ENCODE data around the gene ANKH.
A peak's percentile ranks its signal among the peaks of the same experiment; 100 is the strongest.

ANKH gene

GRCh38 chr5:14901462-14902051 lies 30.0 kb upstream of the ANKH start:
- no peak overlapping the region for H3K4me3 ChIP-seq (ENCODE audit: low read length)
- no peak for DNase-seq (ENCODE audit: low read depth)
- no peak for TF ChIP-seq CTCF (IDR thresholded peaks at IDR 0.05; ENCODE audit: insufficient read depth, low read depth, low read length, missing control alignments)

- H3K4me3 ChIP-seq (ENCODE audit: low read length): no peak overlapping the region
- TF ChIP-seq CTCF (IDR thresholded peaks at IDR 0.05; ENCODE audit: insufficient read depth, low read depth, low read length, missing control alignments): no peak
- DNase-seq (ENCODE audit: low read depth): peak; percentile 17
Measured at GRCh38 chr5:14900693-14901461, 29.3 kb upstream of the ANKH start.

- H3K4me3 ChIP-seq (ENCODE audit: low read length): no peak overlapping the region
- DNase-seq (ENCODE audit: low read depth): no peak
- no peak for TF ChIP-seq CTCF (IDR thresholded peaks at IDR 0.05; ENCODE audit: insufficient read depth, low read depth, low read length, missing control alignments)
Measured at GRCh38 chr5:14896131-14896530, 24.6 kb upstream of the ANKH start.

- DNase-seq (ENCODE audit: low read depth): no peak
- H3K4me3 ChIP-seq (ENCODE audit: low read length): no peak overlapping the region
- TF ChIP-seq CTCF (IDR thresholded peaks at IDR 0.05; ENCODE audit: insufficient read depth, low read depth, low read length, missing control alignments): no peak
Measured at GRCh38 chr5:14895301-14895700, 23.7 kb upstream of the ANKH start.

GRCh38 chr5:14894748-14895147 lies 23.2 kb upstream of the ANKH start:
- TF ChIP-seq CTCF (IDR thresholded peaks at IDR 0.05; ENCODE audit: insufficient read depth, low read depth, low read length, missing control alignments): no peak
- no peak overlapping the region for H3K4me3 ChIP-seq (ENCODE audit: low read length)
- no peak for DNase-seq (ENCODE audit: low read depth)

- TF ChIP-seq CTCF (IDR thresholded peaks at IDR 0.05; ENCODE audit: insufficient read depth, low read depth, low read length, missing control alignments): no peak
- no peak for DNase-seq (ENCODE audit: low read depth)
- no peak overlapping the region for H3K4me3 ChIP-seq (ENCODE audit: low read length)
Measured at GRCh38 chr5:14893381-14893780, 21.8 kb upstream of the ANKH start.

- no peak for TF ChIP-seq CTCF (IDR thresholded peaks at IDR 0.05; ENCODE audit: insufficient read depth, low read depth, low read length, missing control alignments)
- DNase-seq (ENCODE audit: low read depth): no peak
Measured at GRCh38 chr5:14890846-14891245, 19.3 kb upstream of the ANKH start.

More at GRCh38 chr5:14890846-14891245, 19.3 kb upstream of the ANKH start:
- no peak overlapping the region for H3K4me3 ChIP-seq (ENCODE audit: low read length)
